AG04449 (cell line): ENCODE data around the gene WWC1.

Experiments used
- CTCF ChIA-PET: fragments of 350-600 bp; formaldehyde crosslinking; extraction: SDS; loops from one replicate; lab custom pipeline; 2021; ENCODE audit warnings: antibody characterized with exemption; lab: Yijun Ruan, JAX
- POLR2A ChIA-PET: fragments of 400-600, 350-600 bp; formaldehyde crosslinking; extraction: SDS; loops from one replicate; lab custom pipeline; 2020; ENCODE audit warnings: antibody characterized with exemption, inconsistent platforms; lab: Yijun Ruan, JAX
- DNase-seq: peaks from one replicate; pipeline ENCODE4 v3.0.0-alpha.2; 2010; ENCODE audit warnings: low read depth, low spot score
- H3K4me3 ChIP-seq: 2 replicates; pipeline ENCODE4 v1.5.1; 2011; ENCODE audit warnings: low read depth, mild to moderate bottlenecking, control low read depth, low read length
- TF ChIP-seq, protein P1 (sequence below): IDR thresholded peaks from one replicate; pipeline ENCODE4 v1.5.1; 2011; ENCODE audit warnings: mild to moderate bottlenecking, moderate library complexity, low read length, control low read depth, inconsistent platforms; ENCODE audit not compliant: insufficient read depth; ENCODE audit errors: missing control alignments

Gene WWC1

DNA sequence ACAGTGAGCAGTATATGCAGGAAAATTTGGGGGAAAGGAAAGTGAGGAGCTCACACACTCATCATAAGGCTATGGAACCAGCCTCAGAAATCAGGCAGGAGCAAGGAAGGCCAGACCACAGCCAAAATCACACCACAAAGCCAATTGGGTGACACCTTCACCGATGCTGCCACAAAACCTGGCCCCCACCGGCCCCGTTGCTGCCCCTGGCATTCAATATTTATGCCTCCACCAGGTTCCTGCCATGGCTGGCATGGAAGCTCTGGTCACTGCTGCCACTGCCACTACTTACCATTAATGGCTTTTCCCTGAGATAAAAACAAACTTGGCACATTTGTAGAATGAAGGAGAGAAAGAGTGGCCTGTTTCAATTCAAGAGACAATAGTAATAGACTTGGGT lies 166.1 kb downstream of the WWC1 start:
- POLR2A ChIA-PET = no interaction called here
- H3K4me3 ChIP-seq = no peak overlapping the region
- DNase-seq = no peak
- TF ChIP-seq, protein P1, sequence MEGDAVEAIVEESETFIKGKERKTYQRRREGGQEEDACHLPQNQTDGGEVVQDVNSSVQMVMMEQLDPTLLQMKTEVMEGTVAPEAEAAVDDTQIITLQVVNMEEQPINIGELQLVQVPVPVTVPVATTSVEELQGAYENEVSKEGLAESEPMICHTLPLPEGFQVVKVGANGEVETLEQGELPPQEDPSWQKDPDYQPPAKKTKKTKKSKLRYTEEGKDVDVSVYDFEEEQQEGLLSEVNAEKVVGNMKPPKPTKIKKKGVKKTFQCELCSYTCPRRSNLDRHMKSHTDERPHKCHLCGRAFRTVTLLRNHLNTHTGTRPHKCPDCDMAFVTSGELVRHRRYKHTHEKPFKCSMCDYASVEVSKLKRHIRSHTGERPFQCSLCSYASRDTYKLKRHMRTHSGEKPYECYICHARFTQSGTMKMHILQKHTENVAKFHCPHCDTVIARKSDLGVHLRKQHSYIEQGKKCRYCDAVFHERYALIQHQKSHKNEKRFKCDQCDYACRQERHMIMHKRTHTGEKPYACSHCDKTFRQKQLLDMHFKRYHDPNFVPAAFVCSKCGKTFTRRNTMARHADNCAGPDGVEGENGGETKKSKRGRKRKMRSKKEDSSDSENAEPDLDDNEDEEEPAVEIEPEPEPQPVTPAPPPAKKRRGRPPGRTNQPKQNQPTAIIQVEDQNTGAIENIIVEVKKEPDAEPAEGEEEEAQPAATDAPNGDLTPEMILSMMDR = no peak
- CTCF ChIA-PET = interaction anchor here (1.2 to 2.3 kb wide), 3 partner anchors 11 to 162 kb away, joined by 3 to 8 read pairs (median 3); no protein-coding TSS in a partner anchor

DNA sequence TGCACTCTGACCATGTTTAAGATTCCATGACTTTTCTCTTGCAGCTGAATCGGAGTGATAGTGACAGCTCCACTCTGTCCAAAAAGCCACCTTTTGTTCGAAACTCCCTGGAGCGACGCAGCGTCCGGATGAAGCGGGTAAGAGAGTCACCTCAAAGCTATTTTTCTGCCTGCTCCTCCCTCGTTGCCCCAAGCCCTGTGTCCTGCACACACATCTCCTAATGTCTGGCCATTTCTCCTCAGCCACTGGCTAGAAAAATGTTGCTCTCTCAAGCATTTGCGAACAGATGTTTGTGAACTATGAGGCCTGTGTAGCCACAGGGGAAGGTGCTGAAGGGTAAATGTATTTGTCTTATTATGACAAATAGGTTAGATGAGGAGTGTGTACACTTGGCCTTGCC lies 169.2 kb downstream of the WWC1 start:
- no peak overlapping the region for H3K4me3 ChIP-seq
- no peak for DNase-seq
- TF ChIP-seq, protein P1 = no peak
- ChIA-PET CTCF (no interaction called here), POLR2A (no interaction called here)

DNA sequence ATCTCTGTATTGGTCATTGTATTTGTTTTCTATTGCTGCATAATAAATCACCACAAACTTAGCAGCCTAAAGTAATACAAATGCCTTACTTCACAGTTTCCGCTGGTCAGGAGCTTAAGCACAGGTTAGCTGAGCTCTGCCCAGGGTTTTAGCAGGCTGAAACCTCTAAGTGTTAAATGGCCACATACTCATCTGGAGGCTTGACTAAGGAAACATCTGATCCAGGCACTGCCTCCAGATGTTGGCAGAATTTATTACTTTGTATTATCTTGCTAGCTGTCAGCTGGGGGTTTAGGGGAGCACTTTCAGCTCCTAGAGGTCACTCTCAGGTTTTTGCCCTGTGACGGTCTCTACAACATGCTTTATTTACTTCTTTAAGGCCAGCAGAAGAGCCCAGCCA lies 171.6 kb downstream of the WWC1 start:
- ChIA-PET POLR2A (no interaction called here), CTCF (interaction anchor here (2.2 kb wide), 1 partner anchor 23 kb away, joined by 10 read pairs; the partner anchor contains the start of gene RARS1)
- DNase-seq = no peak
- no peak overlapping the region for H3K4me3 ChIP-seq
- TF ChIP-seq, protein P1 = no peak

DNA sequence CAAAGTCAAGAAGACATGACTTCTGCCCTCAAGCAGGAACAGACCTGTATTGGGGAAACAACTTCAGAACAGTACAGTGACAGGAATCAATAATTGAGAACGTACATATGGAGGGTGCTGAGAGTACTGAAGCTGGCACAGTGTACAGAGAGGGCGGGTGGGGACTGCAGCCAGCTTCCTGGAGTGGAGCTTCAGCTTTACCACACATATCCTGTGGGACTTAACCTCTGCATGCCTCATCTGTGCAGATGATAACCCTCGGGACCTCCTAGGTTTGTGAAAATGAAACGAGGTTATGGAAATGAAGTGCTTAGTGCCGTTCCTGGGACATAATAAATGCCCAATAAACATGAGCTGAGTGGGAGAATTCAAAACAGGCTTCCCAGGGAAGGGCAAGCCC lies 172.8 kb downstream of the WWC1 start:
- H3K4me3 ChIP-seq = no peak overlapping the region
- TF ChIP-seq, protein P1 = no peak
- ChIA-PET POLR2A (no interaction called here), CTCF (interaction anchor here (1.0 to 1.1 kb wide), 2 partner anchors 11 to 17 kb away, joined by 3 read pairs; no protein-coding TSS in a partner anchor)
- DNase-seq = no peak

DNA sequence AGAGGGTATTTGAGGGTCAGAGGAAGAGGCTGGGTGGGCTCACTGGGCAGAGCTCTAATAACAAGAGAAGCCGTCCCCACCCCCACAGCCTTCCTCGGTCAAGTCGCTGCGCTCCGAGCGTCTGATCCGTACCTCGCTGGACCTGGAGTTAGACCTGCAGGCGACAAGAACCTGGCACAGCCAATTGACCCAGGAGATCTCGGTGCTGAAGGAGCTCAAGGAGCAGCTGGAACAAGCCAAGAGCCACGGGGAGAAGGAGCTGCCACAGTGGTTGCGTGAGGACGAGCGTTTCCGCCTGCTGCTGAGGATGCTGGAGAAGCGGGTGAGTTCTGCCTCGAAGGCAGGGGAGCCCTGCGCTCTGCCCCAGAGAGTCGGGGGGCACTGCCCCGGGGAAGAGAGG lies 173.2 kb downstream of the WWC1 start:
- POLR2A ChIA-PET = no interaction called here
- no peak overlapping the region for H3K4me3 ChIP-seq
- CTCF ChIA-PET = interaction anchor here (1.0 to 1.1 kb wide), 2 partner anchors 11 to 17 kb away, joined by 3 read pairs; no protein-coding TSS in a partner anchor
- DNase-seq = no peak
- TF ChIP-seq, protein P1 = no peak

DNA sequence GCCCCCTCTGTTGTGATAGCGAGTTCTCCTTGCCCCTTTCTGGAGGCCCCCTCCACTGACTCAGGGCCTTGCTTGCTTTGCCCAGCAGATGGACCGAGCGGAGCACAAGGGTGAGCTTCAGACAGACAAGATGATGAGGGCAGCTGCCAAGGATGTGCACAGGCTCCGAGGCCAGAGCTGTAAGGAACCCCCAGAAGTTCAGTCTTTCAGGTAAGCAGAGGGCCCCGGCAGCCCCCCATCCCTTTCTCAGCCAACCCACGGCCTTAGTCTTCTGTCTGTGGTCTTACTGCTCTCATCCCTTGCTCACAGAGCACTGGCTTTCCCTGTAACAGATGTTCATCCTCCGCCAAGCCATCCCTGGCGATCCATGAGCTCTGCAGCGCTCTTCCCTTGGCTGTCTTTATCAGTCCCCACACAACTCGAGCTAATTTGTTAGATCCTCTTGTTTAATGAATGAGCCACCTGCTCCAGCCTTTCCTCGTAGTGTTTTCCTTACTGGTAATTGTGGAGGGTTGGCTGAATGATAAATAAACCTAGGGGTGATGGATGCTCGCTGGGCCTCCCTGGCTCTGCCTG lies 176.4 kb downstream of the WWC1 start:
- no peak overlapping the region for H3K4me3 ChIP-seq
- CTCF ChIA-PET = interaction anchor here (1.2 to 2.0 kb wide), 4 partner anchors 10 to 198 kb away, joined by 3 to 8 read pairs (median 4); no protein-coding TSS in a partner anchor
- POLR2A ChIA-PET = no interaction called here
- DNase-seq = no peak
- TF ChIP-seq, protein P1 = no peak
